Activated CD8-positive, alpha-beta T cell treated with anti-CD3 and anti-CD28 coated beads for 36 hours (primary cell): ENCODE measurements around the gene INPP5A. TPM values are rescaled to one million over a fixed set of nuclear protein-coding genes. Genes with fewer than 3 reads are reported as not detected.

Experiments
- ATAC-seq: fragments of 200-7000 bp; cut with Tn5 transposase; one replicate; pipeline ENCODE4 v1.10.0; 2021; ENCODE audit warnings: mild to moderate bottlenecking, moderate library complexity
- CTCF ChIA-PET: fragments of 350-600 bp; sonication (Branson Sonifier 250); formaldehyde crosslinking; loops from one replicate; lab custom pipeline; 2021; ENCODE audit warnings: antibody characterized with exemption; lab: Charles Lee
- POLR2A ChIA-PET: fragments of 350-600 bp; sonication (Branson Sonifier 250); formaldehyde crosslinking; loops from one replicate; lab custom pipeline; 2021; ENCODE audit warnings: antibody characterized with exemption; lab: Charles Lee
- DNase-seq: peaks from one replicate; pipeline ENCODE4 v3.0.0-alpha.2; 2020
- H3K27ac Mint-ChIP-seq: one replicate; pipeline ENCODE4 v1.8.0; 2021; ENCODE audit warnings: mild to moderate bottlenecking, mixed read lengths
- H3K27me3 Mint-ChIP-seq: one replicate; pipeline ENCODE4 v1.8.0; 2021; ENCODE audit warnings: mixed read lengths
- H3K36me3 Mint-ChIP-seq: one replicate; pipeline ENCODE4 v1.8.0; 2021; ENCODE audit warnings: low read depth, mixed read lengths
- H3K4me1 Mint-ChIP-seq: one replicate; pipeline ENCODE4 v1.8.0; 2021; ENCODE audit warnings: low read depth, mixed read lengths
- H3K4me3 Mint-ChIP-seq: one replicate; pipeline ENCODE4 v1.8.0; 2021; ENCODE audit warnings: mild to moderate bottlenecking, moderate library complexity, mixed read lengths
- H3K9me3 Mint-ChIP-seq: one replicate; pipeline ENCODE4 v1.8.0; 2021; ENCODE audit warnings: mixed read lengths
- CTCF ChIP-seq: fragments of 200-600 bp; IDR thresholded peaks from one replicate; pipeline ENCODE4 v1.8.0; 2022; ENCODE audit warnings: antibody characterized with exemption, mild to moderate bottlenecking
- intact Hi-C: fragments of 100-400 bp; cut with micrococcal nuclease; formaldehyde crosslinking; loops from one replicate; pipeline ENCODE4 v1.10.0; 2022
- total RNA-seq, 2 experiments: library from RNA; stranded (reverse); gene quantifications; one replicate each; pipeline ENCODE4 v1.2.3, GENCODE V29; 2021

The INPP5A gene
- total RNA-seq, 2 experiments from 2014 or later, result 9.6 to 10.4 TPM

GRCh38 chr10:132832186-132832969, 294.8 kb downstream of the INPP5A start:
- peaks cover 2% of the 10 kb centered on the region for H3K9me3 Mint-ChIP-seq

More at GRCh38 chr10:132832186-132832969, 294.8 kb downstream of the INPP5A start:
- no peak overlapping the region for H3K4me3 Mint-ChIP-seq
- no peaks in the 10 kb centered on the region for H3K4me1 Mint-ChIP-seq
- CTCF ChIA-PET, result interaction anchor here (0.6 kb wide), 1 partner anchor 11 kb away, joined by 3 read pairs; no protein-coding TSS in a partner anchor
- POLR2A ChIA-PET, result interaction anchor here (0.7 kb wide), 1 partner anchor 130 kb away, joined by 3 read pairs; no protein-coding TSS in a partner anchor
- intact Hi-C loops, result no loop called here
- H3K36me3 Mint-ChIP-seq, result no peaks in the 10 kb centered on the region
- ATAC-seq (no peak), DNase-seq (no peak)
- TF ChIP-seq CTCF, result no peak
- H3K27ac Mint-ChIP-seq, result no peak overlapping the region
- H3K27me3 Mint-ChIP-seq, result no peaks in the 10 kb centered on the region

Other genes with a start within 250 kb of the INPP5A start
- gene STK32C, start 229.8 kb upstream of the INPP5A start, total RNA-seq, result 10 to 100 TPM; 29.3 to 31.4 TPM
- 1 to 10 TPM; 2.7 to 3.5 TPM for gene LRRC27, start 205.6 kb upstream of the INPP5A start, total RNA-seq
- 1 to 10 TPM; 6.0 to 6.6 TPM for gene PWWP2B, start 140.6 kb upstream of the INPP5A start, total RNA-seq
- gene NKX6-2, start 248.4 kb downstream of the INPP5A start, total RNA-seq, result not detected